ENCODE data around the gene UBL3.

UBL3 gene

GRCh38 chr13:29856426-29856825 lies 6.0 kb upstream of the UBL3 start:
- no peak for DNase-seq (ENCODE audit: low spot score)

GRCh38 chr13:29855784-29856183 lies 5.4 kb upstream of the UBL3 start:
- DNase-seq (ENCODE audit: low spot score) = no peak

- no peak for DNase-seq (ENCODE audit: low spot score)
Measured at GRCh38 chr13:29855009-29855408, 4.6 kb upstream of the UBL3 start.

GRCh38 chr13:29853131-29853530 lies 2.7 kb upstream of the UBL3 start:
- no peak for DNase-seq (ENCODE audit: low spot score)

- DNase-seq (ENCODE audit: low spot score) = no peak
Measured at GRCh38 chr13:29852472-29853054, 2.1 kb upstream of the UBL3 start.

- no peak for DNase-seq (ENCODE audit: low spot score)
Measured at GRCh38 chr13:29849731-29850212, 645 bp downstream of the UBL3 start.

GRCh38 chr13:29849071-29849631 lies 1.3 kb downstream of the UBL3 start:
- DNase-seq (ENCODE audit: low spot score) = peak; percentile 70

GRCh38 chr13:29847501-29847983 lies 2.9 kb downstream of the UBL3 start:
- peak; percentile 70 for DNase-seq (ENCODE audit: low spot score)

- peak; percentile 33 for DNase-seq (ENCODE audit: low spot score)
Measured at GRCh38 chr13:29846475-29847256, 3.8 kb downstream of the UBL3 start.

GRCh38 chr13:29845440-29846056 lies 4.9 kb downstream of the UBL3 start:
- DNase-seq (ENCODE audit: low spot score) = peak; percentile 48

GRCh38 chr13:29844441-29844840 lies 6.0 kb downstream of the UBL3 start:
- DNase-seq (ENCODE audit: low spot score) = no peak

- no peak for DNase-seq (ENCODE audit: low spot score)
Measured at GRCh38 chr13:29840585-29840984, 9.8 kb downstream of the UBL3 start.

GRCh38 chr13:29835280-29836061 lies 14.9 kb downstream of the UBL3 start:
- no peak for DNase-seq (ENCODE audit: low spot score)

- no peak for DNase-seq (ENCODE audit: low spot score)
Measured at GRCh38 chr13:29832761-29833298, 17.6 kb downstream of the UBL3 start.

GRCh38 chr13:29830000-29830399 lies 20.4 kb downstream of the UBL3 start:
- DNase-seq (ENCODE audit: low spot score) = no peak

- DNase-seq (ENCODE audit: low spot score) = no peak
Measured at GRCh38 chr13:29819143-29819542, 31.3 kb downstream of the UBL3 start.

GRCh38 chr13:29817604-29818378 lies 32.6 kb downstream of the UBL3 start:
- peak; percentile 28 for DNase-seq (ENCODE audit: low spot score)

GRCh38 chr13:29816715-29817114 lies 33.7 kb downstream of the UBL3 start:
- no peak for DNase-seq (ENCODE audit: low spot score)

- DNase-seq (ENCODE audit: low spot score) = no peak
Measured at GRCh38 chr13:29815336-29815735, 35.1 kb downstream of the UBL3 start.

- DNase-seq (ENCODE audit: low spot score) = no peak
Measured at GRCh38 chr13:29810898-29811297, 39.5 kb downstream of the UBL3 start.

Data from globus pallidus (tissue), 1 donor.